ENCODE measurements around the gene LCN1. TPM values are rescaled to one million over a fixed set of nuclear protein-coding genes. Genes with fewer than 3 reads are reported as not detected.

LCN1 gene
- total and polyA plus RNA-seq, 2 of the 8 experiments (the other 6 are each of a cell fraction or from before 2014, with no cell fraction given), result not detected

DNA sequence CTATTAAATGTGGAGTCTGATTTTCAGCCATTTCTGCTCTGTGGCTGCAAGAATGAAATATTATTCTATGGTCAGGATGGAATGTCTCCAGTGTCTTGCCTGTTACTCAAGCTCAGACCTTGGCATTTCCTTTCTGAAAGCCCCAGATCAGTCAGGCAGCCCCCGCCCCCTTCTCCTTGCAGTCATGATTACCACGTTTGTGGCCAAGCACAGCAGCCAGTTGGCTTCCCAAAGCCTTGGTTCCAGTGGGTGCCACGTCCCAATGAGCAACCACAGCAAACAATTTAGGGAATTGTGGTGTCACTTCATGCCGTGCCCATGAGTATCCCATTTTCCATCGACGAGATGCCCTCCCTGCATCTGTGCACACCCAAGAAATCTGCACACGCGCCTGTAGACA lies 15.0 kb downstream of the LCN1 start (continued):
- TF ChIP-seq, protein P1, sequence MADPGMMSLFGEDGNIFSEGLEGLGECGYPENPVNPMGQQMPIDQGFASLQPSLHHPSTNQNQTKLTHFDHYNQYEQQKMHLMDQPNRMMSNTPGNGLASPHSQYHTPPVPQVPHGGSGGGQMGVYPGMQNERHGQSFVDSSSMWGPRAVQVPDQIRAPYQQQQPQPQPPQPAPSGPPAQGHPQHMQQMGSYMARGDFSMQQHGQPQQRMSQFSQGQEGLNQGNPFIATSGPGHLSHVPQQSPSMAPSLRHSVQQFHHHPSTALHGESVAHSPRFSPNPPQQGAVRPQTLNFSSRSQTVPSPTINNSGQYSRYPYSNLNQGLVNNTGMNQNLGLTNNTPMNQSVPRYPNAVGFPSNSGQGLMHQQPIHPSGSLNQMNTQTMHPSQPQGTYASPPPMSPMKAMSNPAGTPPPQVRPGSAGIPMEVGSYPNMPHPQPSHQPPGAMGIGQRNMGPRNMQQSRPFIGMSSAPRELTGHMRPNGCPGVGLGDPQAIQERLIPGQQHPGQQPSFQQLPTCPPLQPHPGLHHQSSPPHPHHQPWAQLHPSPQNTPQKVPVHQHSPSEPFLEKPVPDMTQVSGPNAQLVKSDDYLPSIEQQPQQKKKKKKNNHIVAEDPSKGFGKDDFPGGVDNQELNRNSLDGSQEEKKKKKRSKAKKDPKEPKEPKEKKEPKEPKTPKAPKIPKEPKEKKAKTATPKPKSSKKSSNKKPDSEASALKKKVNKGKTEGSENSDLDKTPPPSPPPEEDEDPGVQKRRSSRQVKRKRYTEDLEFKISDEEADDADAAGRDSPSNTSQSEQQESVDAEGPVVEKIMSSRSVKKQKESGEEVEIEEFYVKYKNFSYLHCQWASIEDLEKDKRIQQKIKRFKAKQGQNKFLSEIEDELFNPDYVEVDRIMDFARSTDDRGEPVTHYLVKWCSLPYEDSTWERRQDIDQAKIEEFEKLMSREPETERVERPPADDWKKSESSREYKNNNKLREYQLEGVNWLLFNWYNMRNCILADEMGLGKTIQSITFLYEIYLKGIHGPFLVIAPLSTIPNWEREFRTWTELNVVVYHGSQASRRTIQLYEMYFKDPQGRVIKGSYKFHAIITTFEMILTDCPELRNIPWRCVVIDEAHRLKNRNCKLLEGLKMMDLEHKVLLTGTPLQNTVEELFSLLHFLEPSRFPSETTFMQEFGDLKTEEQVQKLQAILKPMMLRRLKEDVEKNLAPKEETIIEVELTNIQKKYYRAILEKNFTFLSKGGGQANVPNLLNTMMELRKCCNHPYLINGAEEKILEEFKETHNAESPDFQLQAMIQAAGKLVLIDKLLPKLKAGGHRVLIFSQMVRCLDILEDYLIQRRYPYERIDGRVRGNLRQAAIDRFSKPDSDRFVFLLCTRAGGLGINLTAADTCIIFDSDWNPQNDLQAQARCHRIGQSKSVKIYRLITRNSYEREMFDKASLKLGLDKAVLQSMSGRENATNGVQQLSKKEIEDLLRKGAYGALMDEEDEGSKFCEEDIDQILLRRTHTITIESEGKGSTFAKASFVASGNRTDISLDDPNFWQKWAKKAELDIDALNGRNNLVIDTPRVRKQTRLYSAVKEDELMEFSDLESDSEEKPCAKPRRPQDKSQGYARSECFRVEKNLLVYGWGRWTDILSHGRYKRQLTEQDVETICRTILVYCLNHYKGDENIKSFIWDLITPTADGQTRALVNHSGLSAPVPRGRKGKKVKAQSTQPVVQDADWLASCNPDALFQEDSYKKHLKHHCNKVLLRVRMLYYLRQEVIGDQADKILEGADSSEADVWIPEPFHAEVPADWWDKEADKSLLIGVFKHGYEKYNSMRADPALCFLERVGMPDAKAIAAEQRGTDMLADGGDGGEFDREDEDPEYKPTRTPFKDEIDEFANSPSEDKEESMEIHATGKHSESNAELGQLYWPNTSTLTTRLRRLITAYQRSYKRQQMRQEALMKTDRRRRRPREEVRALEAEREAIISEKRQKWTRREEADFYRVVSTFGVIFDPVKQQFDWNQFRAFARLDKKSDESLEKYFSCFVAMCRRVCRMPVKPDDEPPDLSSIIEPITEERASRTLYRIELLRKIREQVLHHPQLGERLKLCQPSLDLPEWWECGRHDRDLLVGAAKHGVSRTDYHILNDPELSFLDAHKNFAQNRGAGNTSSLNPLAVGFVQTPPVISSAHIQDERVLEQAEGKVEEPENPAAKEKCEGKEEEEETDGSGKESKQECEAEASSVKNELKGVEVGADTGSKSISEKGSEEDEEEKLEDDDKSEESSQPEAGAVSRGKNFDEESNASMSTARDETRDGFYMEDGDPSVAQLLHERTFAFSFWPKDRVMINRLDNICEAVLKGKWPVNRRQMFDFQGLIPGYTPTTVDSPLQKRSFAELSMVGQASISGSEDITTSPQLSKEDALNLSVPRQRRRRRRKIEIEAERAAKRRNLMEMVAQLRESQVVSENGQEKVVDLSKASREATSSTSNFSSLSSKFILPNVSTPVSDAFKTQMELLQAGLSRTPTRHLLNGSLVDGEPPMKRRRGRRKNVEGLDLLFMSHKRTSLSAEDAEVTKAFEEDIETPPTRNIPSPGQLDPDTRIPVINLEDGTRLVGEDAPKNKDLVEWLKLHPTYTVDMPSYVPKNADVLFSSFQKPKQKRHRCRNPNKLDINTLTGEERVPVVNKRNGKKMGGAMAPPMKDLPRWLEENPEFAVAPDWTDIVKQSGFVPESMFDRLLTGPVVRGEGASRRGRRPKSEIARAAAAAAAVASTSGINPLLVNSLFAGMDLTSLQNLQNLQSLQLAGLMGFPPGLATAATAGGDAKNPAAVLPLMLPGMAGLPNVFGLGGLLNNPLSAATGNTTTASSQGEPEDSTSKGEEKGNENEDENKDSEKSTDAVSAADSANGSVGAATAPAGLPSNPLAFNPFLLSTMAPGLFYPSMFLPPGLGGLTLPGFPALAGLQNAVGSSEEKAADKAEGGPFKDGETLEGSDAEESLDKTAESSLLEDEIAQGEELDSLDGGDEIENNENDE (IDR thresholded peaks at IDR 0.05; ENCODE audit: insufficient replicate concordance, low read length), result no peak
- TF ChIP-seq RFX5 (IDR thresholded peaks at IDR 0.05; ENCODE audit: borderline replicate concordance, low read depth, low read length), result no peak
- no peak for TF ChIP-seq EGR1 (IDR thresholded peaks at IDR 0.05; ENCODE audit: borderline replicate concordance, low read depth, low read length)

Measured in H1 (cell line).